HG02938 (cell line): ENCODE data around the gene C11orf68.

Experiments
- ATAC-seq: cut with Tn5 transposase; IDR thresholded peaks from one replicate; pipeline ENCODE4 v1.9.1; 2021; ENCODE audit warnings: mild to moderate bottlenecking, moderate library complexity; ENCODE audit not compliant: unreplicated experiment

C11orf68 gene

GRCh38 chr11:65872586-65873317 lies 46.1 kb downstream of the C11orf68 start, which contains the start of gene EFEMP2:
EFEMP2 (minus strand) TSS chr11:65872800; CDS start chr11:65872354, 446 bp downstream.
- ATAC-seq = no peak

GRCh38 chr11:65871811-65872548 lies 46.9 kb downstream of the C11orf68 start:
- no peak for ATAC-seq

- ATAC-seq = no peak
Observed at GRCh38 chr11:65870706-65871681, 47.9 kb downstream of the C11orf68 start.

GRCh38 chr11:65870307-65870658 lies 48.6 kb downstream of the C11orf68 start:
- ATAC-seq = no peak

- ATAC-seq = no peak
Observed at GRCh38 chr11:65869643-65870306, 49.1 kb downstream of the C11orf68 start.

GRCh38 chr11:65868907-65869306 lies 50.0 kb downstream of the C11orf68 start:
- no peak for ATAC-seq

GRCh38 chr11:65868076-65868667 lies 50.7 kb downstream of the C11orf68 start:
- no peak for ATAC-seq

- ATAC-seq = no peak
Observed at GRCh38 chr11:65867284-65868071, 51.4 kb downstream of the C11orf68 start.
